Naive thymus-derived CD4-positive, alpha-beta T cell (primary cell): ENCODE results near the gene KRT83. TPM values are rescaled to one million over a fixed set of nuclear protein-coding genes. Genes with fewer than 3 reads are reported as not detected.

Experiments used
- polyA plus RNA-seq, 2 donors: library from polyadenylated mRNA; unstranded; fragments of 300-500 nt; fragmentation: Illumina TruSeq; gene quantifications; one replicate each; pipeline ENCODE4 v1.2.3, GENCODE V29; 2021
- total RNA-seq, 6 experiments: library from RNA in 5 of 6; stranded (reverse) in 5 of 6; gene quantifications; 1 replicate in 5 of 6; 2 replicates in 1 of 6; pipeline ENCODE4 v1.2.3 and lab custom pipeline; 2021 to 2026

Gene KRT83
- total and polyA plus RNA-seq, 7 experiments from 2014 or later = not detected

Other genes starting within 250 kb of the KRT83 start
- under 1 TPM in 2 of 5 experiments, not detected in 3; 0.24 to 0.27 TPM for gene SMIM41, start 241.7 kb downstream of the KRT83 start, total RNA-seq
- not detected for gene SMIM41, start 241.7 kb downstream of the KRT83 start, polyA plus RNA-seq
- under 1 TPM in 1 of 5 experiments, not detected in 4; 0.12 TPM for gene KRT80, start 129.4 kb downstream of the KRT83 start, total RNA-seq
- gene KRT80, start 129.4 kb downstream of the KRT83 start, polyA plus RNA-seq = not detected
- gene KRT7, start 88.2 kb downstream of the KRT83 start, total RNA-seq = 10 to 100 TPM in 1 of 5 experiments, not detected in 4; 36.1 TPM
- gene KRT7, start 88.2 kb downstream of the KRT83 start, polyA plus RNA-seq = not detected
- gene KRT86, start 46.8 kb downstream of the KRT83 start, total RNA-seq = 1 to 10 TPM in 1 of 5 experiments, under 1 TPM in 1, not detected in 3; 0.13 to 1.5 TPM
- not detected for gene KRT86, start 46.8 kb downstream of the KRT83 start, polyA plus RNA-seq
- under 1 TPM in 2 of 5 experiments, not detected in 3; 0.15 to 0.21 TPM for gene KRT81, start 29.9 kb downstream of the KRT83 start, total RNA-seq
- gene KRT81, start 29.9 kb downstream of the KRT83 start, polyA plus RNA-seq = not detected
- gene KRT85, start 46.1 kb upstream of the KRT83 start, total RNA-seq = not detected
- not detected for gene KRT85, start 46.1 kb upstream of the KRT83 start, polyA plus RNA-seq
- not detected for gene KRT84, start 64.3 kb upstream of the KRT83 start, total RNA-seq
- gene KRT84, start 64.3 kb upstream of the KRT83 start, polyA plus RNA-seq = not detected
- not detected for gene KRT82, start 84.9 kb upstream of the KRT83 start, total RNA-seq
- not detected for gene KRT82, start 84.9 kb upstream of the KRT83 start, polyA plus RNA-seq
- gene KRT75, start 113.0 kb upstream of the KRT83 start, total RNA-seq = not detected
- gene KRT75, start 113.0 kb upstream of the KRT83 start, polyA plus RNA-seq = not detected
- gene KRT6B, start 130.7 kb upstream of the KRT83 start, total RNA-seq = not detected
- gene KRT6B, start 130.7 kb upstream of the KRT83 start, polyA plus RNA-seq = not detected
- not detected for gene KRT6C, start 152.4 kb upstream of the KRT83 start, total RNA-seq
- not detected for gene KRT6C, start 152.4 kb upstream of the KRT83 start, polyA plus RNA-seq
- not detected for gene KRT6A, start 171.9 kb upstream of the KRT83 start, total RNA-seq
- not detected for gene KRT6A, start 171.9 kb upstream of the KRT83 start, polyA plus RNA-seq
- gene KRT5, start 199.0 kb upstream of the KRT83 start, total RNA-seq = under 1 TPM in 1 of 5 experiments, not detected in 4; 0.24 TPM
- not detected for gene KRT5, start 199.0 kb upstream of the KRT83 start, polyA plus RNA-seq
- gene KRT71, start 231.7 kb upstream of the KRT83 start, total RNA-seq = not detected
- not detected for gene KRT71, start 231.7 kb upstream of the KRT83 start, polyA plus RNA-seq